ENCODE data around the gene NPR2.

- TF ChIP-seq CTCF (IDR thresholded peaks at IDR 0.05; ENCODE audit: poor library complexity), result no peak
- TF ChIP-seq EZH2 (IDR thresholded peaks at IDR 0.05; ENCODE audit: borderline replicate concordance), result no peak
These were observed 6.1 kb downstream of the NPR2 start for GRCh38 chr9:35797311-35798109.

All from hepatocyte (in vitro differentiated cells).